ENCODE results near the gene MED26.

GRCh38 chr19:16541526-16542044 lies 86.4 kb downstream of the MED26 start:
- no peak for TF ChIP-seq CTCF (conservative IDR thresholded peaks at IDR 0.05; ENCODE audit: low read depth, low read length)
- TF ChIP-seq EZH2 (IDR thresholded peaks at IDR 0.05; ENCODE audit: borderline replicate concordance, low read depth, low read length, poor library complexity, severe bottlenecking): no peak

Data from A673 (cell line).